Activated effector memory CD4-positive, alpha-beta T cell treated with anti-CD3 and anti-CD28 coated beads, Interleukin-2, amount 50 U/mL, for 16 hours (primary cell): ENCODE measurements around the gene B3GNT5.
"Not testable (repeated sequence)": the region's sequence is repeated elsewhere in the genome, so short reads cannot be mapped to it uniquely, and the experiment has no call there.

Experiments
- DNase-seq: peaks from one replicate; pipeline ENCODE4 v3.0.0-alpha.2; 2020

Gene B3GNT5, protein sequence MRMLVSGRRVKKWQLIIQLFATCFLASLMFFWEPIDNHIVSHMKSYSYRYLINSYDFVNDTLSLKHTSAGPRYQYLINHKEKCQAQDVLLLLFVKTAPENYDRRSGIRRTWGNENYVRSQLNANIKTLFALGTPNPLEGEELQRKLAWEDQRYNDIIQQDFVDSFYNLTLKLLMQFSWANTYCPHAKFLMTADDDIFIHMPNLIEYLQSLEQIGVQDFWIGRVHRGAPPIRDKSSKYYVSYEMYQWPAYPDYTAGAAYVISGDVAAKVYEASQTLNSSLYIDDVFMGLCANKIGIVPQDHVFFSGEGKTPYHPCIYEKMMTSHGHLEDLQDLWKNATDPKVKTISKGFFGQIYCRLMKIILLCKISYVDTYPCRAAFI

DNA sequence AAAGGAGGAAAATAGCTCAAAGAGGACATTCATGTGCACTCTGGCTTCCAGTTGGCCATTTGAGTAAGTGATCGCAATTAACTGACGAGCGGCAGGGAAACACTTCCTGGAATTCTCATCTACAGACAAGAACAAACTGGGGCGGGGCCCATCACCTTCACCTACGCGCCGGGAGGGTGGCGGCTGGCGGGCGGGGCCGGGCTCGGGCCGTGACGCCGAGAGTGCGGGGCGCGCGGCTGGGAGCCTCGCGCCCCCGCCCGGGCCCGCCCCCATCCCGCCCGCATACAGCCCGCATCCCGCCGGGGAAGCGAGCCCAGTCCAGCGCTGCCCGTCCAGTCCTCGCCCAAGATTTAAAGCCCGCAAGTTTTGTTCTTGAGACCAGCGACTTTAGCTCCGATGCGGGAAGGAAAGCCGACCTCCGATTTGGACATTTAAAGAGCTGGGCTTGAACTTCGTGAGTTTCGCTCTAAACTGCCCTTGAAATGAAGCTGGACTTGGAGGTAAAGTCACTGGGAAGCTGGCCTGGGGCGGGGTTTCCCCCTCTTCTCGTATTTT lies at the start of gene B3GNT5:
B3GNT5 (plus strand) TSS at position 281 of the 555 bp plus-strand sequence. CDS start 16,546 bp downstream, outside the sequence.
- DNase-seq = peak; percentile 78

DNA sequence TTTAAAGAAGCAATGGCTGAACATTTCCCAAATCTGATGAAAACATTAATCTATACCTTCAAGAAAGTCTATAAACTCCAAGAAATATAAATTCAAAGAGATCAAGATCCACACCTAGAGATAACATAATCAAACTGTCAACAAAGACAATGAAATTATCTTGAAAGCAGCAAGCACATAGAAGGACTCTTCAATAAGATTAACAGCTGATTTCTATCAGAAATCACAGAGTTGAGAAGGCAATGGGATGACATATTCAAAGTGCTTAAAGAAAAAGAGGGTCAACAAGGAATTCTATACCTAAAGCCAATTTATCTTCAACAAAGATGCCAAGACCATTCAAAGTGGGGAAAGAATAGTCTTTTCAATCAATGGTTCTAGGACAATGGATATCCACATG lies 49.4 kb upstream of the B3GNT5 start:
- DNase-seq = no peak

DNA sequence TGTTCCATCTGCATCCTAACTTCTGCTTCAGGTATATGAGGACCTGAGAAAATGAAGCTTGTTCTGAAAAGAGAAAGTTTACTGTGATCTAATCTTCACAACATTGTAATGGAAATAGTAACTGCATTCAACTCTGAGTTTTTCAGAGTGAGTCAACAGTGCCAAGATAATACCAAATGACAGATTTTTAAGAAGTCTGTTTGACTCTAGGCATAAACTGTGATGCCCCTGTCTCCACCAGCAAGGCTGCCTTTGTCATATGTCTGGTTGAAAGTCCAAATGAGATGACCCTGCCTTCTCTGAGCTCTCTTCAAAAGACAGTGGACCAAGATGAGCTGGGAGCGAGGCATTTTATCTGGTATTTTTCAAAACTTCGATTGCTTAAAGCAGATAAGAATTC lies 44.8 kb upstream of the B3GNT5 start:
- DNase-seq = no peak

DNA sequence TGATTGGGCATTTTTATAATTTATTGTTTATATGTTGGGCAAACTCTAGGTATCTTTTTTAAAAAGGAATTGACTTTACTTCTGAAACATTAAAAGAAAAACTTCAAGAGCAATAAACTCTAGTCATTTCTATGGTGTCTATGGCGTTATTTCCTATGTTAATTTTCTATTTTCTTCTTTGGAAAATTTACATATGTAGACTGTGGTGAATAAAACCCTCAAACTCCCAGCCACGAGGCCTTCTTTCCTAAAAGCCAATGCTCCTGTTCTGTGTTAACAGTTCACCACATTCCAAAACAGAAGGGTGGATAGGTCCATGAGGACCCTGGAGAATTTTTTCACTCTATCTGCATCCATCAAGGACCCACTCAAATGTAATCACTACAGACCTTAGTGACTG lies 44.3 kb upstream of the B3GNT5 start:
- no peak for DNase-seq

DNA sequence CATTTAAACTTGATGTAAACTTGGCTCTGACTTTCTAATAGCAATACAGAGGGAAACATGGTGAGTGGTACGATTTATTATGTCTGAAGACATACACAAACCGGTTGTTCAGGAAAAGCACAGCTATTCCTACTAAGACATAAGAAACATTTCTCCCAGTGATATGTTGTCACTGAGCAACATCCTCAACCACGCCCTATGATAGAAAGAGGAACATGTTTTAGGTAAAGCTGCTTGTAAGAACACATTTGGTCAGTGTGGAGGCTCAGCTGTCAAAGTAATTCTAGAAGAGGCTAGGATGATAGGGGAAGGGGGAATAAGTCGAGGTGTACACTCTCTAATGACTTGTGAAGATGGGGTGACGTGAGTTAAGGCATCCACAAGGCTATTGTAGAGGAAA lies 42.7 kb upstream of the B3GNT5 start:
- no peak for DNase-seq

DNA sequence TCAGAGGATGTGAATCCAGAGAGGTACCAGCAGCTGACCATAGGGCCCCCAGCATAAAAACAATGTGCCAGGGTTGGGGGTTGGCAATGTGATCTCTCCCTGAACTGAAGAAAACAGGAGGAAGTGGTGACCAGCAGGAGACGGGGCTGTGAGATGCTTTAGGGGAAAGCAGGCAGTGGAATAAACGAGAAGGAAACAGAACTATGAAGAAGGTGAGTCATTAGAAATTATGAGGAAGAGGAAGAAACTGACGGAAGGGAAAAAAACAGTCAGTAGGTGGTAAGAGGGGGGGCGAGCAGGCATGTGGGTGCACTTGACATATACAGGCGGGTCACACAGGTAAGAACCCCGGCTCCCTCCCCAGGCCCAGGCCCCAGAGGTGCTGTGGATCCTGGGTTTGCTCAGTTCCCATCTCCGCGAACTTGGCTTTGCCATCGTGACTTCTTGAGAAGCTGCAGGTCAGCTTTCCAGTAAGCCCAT lies 42.2 kb upstream of the B3GNT5 start:
- DNase-seq = no peak

DNA sequence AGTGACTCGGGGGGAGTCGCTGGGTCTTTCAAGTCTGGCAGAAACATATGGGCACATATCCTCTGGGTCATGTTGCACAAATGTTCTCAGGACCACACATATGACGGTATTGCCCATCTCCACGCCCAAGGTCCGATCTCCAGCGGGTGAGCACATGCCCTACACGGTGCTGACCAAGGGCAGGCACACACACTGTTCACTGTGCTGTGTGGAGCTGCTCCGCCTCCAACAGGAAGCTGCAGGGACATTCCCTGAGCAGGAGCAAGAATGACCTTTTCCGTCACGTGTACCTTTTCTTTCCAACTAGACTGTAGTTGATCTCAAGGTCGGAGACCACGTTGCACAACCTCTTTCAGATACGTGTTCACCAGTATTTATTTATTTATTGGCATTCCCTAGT lies 41.7 kb upstream of the B3GNT5 start:
- DNase-seq = no peak

DNA sequence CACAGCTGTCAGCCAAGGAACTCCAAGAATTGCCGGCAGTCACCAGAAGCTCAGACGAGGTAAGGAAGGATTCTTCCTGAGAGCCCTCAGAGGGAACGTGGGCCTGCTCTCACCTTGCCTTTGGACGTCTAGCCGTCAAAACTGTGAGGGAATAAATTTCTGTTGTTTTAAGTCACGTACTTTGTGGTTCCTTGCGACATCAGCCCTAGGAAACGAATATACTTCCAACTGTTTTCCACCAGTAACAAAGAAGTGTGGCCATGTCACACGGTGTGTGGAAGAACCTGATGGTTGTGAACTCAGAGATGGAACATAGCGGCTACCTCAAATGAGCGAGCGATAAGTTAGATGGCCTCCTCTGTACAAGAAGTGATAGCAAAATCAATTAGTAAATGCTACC lies 41.0 kb upstream of the B3GNT5 start:
- DNase-seq = no peak

DNA sequence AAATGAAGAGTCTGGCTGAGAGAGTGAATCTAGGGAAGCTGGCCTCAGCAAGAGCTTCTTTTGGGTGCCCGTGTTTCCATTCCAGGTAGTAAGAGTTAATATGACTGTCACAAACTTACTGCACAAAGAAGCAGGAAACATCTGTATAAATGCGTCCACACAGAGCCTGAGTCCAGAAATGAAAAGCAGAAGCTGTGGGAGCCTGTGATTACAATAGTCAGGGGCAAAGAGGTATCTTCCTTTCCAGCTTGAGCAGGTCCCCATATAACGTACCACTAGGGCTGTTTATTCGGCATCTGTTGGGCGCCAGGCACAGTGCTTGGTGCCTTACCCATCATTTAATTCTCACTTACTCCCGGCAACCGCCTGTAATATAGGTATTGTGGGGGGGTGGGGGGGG lies 40.5 kb upstream of the B3GNT5 start:
- no peak for DNase-seq

DNA sequence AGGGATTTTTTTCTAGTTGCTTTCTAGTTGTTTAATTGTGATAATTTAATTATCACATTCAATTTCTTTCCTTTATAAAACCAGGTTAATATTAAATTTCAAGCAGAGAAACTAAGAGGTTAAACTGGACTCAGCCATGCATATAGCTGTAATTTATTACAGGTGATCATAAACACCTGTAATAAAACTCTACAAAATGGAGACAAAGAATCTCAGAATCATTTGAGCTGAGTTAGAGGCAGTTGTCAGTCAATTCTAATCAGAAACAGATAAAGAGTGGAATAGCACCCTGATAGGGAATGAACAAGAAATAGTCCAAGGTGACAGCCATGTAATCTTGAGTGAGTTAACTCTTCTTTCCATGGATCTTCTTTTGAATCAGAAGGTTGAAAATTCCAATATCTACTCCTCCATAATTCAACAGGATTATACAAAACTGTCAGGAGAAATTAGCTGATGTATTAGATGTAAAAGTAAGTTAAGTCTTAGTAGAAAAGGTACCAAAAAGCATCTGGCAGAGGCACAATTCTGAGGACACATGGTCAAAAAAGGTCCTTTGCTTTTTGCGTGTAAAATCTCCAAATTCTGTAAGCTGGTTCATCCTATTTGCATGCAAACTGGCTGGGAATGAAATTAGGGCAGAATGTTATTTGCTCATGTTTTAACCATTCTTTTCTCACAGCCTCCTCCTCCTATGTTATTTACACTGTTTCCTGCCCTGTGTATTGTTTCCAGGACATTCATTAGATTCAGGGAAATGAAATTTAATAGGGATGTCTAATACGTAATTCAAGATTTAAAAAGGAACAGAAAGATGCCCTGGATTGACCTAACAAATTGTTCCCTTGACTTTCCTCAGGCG lies 39.4 kb upstream of the B3GNT5 start:
- DNase-seq = no peak

DNA sequence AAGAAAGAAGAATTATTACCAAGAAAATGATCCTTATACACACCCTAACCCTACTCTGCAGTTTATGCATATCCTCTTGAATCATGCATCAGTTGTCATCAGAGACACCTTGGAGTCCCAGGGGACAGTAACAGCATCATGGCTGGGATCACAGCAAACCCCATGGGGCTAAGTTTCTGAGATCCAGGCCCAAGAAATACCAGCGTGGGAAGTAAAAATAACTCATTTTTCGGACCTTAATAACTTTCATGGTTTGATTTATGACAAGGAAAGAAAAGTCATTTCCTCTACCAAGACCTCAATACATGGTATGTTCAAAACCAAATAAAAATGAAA lies 38.8 kb upstream of the B3GNT5 start:
- DNase-seq = no peak

DNA sequence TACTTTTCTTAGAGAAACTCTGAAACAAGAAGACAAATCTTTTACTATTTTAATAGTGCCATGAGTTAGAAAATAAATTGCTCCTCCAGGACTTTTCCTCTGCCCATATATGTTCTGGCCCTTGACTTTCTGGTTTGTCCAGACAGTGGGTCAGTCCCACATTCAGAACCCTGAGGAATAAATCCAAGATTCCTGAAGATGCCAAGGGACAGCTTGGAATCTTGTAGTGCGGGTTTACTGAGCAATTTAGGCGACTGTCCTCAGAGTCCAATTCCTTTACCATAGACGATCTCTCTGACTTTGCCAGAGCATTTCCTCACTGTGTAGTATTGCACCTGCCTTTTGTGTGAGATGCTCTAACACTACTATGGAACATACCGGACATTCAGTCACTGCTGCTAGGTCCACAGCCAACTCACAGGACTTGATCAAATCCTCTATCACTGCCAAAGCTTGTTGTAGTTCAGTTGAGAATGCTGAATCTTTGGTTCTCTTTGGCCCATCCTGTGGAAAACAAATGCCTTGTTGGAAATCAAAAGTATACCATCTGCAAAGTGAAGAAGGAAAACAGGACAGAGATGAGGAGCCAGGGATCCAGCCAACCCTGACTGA lies 37.4 kb upstream of the B3GNT5 start:
- no peak for DNase-seq

DNA sequence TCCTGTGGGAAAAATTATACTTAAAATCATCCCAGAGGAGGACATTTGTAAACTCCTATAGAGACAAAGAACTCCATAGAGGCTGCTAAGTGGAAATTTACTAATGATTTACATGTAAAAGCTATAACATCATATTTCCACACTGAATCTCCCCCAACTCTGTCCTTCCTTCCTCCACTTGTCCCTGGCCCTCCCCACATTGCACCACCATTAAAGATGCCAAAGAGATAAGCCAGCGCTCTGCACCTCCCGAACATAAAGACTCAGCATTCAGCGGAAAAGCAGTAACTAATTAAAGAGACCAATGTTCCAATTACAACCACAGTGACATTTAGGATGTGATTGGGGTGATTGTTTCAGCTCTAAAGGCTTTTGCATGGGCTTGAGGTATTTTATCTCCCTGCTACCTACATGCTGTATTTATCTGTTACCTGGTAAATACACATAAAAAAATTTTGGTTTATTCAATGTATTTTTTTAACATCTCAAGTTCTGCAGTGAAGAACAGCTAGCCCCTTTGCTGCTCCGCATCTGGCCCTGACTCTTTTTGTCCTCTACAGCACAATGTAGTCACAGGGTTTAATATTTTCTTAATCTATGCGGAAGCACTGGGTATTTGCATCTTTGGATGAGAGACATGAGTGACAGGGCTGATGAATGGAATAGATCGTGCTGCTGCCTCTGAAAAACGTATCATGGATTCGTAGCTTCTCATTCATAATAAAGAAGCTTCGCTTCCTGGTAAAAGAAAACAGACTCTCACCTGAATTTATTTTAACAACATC lies 35.3 kb upstream of the B3GNT5 start:
- DNase-seq = no peak

DNA sequence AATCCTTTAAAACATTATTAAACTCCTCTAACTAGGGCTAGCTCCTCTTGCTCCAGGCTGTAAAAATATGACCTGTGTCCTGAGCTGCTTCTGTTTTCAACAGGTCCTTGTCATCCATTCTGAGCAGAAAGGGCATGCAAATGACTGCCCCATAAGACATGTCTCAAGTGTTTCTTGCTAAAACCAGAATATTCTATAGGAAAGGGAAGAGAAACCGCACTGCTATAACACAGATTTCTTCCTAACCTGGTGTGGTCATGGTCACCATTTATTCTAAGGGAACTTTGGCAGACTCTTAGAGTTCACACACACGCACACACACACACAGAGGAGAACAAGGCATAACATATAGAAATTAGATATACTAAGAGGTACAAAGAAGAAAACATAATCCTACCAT lies 34.2 kb upstream of the B3GNT5 start:
- no peak for DNase-seq

DNA sequence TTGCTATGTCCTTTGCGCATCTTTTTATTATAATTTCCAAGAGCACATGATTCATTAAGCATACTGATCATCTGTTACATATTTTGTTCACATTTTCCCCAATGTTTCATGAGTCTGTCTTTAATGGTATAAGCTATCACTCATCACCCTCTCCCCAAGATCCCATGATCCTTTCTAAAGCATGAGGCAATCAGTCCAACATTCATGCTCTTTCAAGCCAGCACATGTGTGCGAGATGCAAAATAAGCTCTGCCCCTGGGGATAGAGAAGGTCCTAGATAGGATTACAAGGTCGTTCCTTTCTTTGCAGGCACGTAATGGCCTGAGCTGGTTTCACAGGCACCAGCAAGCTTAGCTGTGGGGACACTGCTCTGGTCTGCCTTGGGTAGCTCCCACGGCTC lies 32.2 kb upstream of the B3GNT5 start:
- no peak for DNase-seq

DNA sequence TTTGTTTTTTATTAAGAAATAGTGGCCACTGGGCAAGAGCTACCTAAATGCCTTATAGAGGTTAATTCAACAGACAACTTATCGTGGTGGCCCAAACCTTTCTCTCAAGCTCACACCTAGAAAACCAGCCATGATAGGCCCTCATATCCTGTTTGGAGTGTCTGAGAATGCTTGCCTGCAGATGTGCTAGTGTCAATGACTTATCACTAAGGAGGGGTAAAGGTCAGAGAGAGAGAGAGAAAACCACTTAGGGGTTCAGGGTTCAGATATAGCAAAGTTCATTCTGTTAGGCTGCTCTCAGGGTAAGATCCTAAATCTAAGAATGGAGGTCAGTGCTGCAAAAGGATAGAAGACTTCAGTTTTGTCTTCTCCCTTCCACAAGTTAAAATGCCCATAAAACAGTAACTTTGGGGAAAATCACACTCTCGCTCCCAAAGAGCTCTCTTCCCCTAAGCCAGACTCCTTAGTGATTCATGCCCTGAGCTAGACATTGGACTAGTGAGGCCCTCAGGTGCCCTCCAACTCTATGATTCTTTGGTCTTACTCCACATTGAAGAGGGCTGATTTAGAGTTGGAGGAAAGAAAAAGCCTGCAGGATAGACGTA lies 30.3 kb upstream of the B3GNT5 start:
- no peak for DNase-seq

DNA sequence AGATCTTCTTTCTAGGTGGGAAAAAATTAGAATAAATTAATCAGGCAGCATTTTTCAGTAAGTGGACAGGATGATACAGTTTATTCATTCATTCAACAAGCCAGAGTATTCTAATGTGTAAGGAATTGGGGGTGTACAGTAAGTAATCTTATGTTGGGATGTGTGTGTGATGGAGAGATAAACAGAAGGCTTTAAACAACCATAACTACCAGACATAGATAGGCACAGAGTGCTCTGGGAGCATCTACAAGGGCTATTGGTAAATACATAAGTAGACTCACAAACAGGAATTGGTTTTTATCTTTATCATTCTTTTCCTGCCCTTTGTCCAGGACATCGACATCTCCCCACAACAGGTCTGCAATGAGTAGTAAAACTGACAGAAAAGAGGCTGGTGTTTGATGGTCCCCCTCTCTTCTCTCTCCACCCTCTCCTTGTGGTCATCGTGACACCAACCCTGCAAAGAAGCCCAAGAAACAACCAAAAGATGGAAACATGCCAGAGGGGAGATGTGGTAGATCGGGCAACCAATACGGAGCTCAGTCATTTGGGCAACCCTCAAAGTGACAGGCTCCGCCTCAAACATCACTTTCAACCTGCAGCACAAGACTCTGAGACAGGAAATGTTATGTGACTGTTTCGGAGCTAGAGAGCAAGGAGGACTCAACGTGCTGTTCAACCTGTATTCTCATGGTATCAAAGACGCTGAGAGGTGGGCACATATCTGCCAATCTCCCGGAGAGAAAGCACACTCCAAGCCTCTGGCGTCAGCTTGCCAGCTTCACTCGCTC lies 28.7 kb upstream of the B3GNT5 start:
- peak; percentile 72 for DNase-seq

DNA sequence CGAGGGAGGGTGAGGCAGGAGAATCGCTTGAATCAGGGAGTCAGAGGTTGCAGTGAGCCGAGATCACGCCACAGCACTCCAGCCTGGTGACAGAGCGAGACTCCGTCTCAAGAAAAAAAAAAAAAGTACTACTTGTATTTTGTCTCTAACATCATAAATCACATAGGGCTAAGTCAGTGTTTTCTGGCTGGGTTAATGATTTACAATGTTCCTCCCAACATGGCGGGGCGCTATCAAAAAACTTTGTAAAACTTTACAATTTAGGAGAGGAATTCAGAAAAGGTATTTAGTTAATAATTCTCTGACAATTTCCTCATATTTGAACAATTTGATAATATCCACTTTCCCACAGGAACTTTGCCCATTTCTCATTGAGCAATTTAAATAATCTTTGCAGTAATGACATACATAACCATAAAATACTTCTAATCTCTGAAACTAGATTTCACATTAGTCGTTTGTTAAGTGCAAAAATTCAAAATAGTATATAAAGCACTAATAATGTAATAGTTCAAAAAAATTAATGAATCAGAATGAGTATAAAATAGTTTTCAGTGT lies 26.6 kb upstream of the B3GNT5 start:
- no peak for DNase-seq

DNA sequence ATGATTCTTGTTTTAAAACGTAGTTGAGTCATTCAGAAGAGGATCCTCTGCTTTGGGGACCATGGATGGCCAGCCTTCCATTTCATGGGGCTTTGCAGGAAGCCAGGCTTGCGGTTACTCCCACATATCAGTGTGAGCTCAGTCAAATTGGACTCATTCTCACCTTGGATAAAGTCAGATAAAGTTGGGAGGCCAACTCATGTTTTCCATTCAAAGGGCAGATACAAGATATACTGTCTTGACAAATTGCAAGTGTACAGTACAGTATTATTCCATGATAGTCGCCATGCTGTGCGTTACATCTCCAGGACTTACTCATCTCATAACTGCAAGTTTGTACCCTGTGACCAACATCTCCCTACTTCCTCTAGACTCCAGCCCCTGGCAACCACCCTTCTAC lies 25.5 kb upstream of the B3GNT5 start:
- DNase-seq = no peak

DNA sequence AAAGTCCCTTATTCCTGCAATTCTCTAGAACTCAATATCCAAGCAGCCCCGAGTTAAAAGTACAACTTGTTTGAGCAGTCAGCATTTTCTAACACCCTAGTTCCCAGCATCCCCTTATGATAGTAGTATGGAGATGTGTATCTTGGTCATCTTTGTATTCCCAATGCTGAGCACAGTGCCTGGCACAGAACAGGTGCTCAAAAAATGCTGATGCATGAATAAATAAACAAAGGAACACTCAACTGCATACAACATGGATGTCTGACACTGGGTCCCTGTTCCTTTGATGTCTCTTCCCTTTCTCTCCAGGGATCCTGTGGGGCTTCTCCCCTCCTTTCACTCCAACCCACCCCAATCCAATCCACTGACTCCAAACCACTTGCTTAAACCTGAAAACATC lies 23.9 kb upstream of the B3GNT5 start:
- no peak for DNase-seq

DNA sequence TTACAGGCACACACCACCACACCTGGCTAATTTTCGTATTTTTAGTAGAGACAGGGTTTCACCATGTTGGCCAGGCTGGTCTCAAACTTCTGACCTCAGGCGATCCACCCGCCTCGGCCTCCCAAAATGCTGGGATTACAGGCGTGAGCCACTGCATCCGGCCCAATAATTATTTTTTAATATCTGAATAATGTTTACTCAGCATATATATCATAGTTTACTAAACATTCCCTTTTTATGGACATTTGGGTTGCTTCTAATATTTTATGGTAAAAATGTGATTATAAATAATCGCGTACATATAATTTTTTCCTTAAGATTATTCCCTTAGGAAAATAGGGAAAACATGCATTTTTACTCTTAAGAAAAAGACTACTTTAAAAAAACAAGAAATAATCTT lies 22.8 kb upstream of the B3GNT5 start:
- not testable (repeated sequence) for DNase-seq
